GM19455 (cell line): ENCODE results near the gene MEI1.

Source experiments
- ATAC-seq: cut with Tn5 transposase; IDR thresholded peaks from one replicate; pipeline ENCODE4 v1.9.1; 2021; ENCODE audit not compliant: unreplicated experiment

The MEI1 gene

GRCh38 chr22:41781507-41781906 lies 82.2 kb downstream of the MEI1 start:
- peak; percentile 21 for ATAC-seq

- ATAC-seq, result no peak
These were observed 83.0 kb downstream of the MEI1 start for GRCh38 chr22:41782316-41782715.

- no peak for ATAC-seq
These were observed 83.4 kb downstream of the MEI1 start for GRCh38 chr22:41782751-41783150.

GRCh38 chr22:41787331-41787730 lies 88.0 kb downstream of the MEI1 start:
- no peak for ATAC-seq

GRCh38 chr22:41793871-41794270 lies 94.6 kb downstream of the MEI1 start:
- ATAC-seq, result no peak

- ATAC-seq, result no peak
These were observed 99.4 kb downstream of the MEI1 start for GRCh38 chr22:41798736-41799135.

DNA sequence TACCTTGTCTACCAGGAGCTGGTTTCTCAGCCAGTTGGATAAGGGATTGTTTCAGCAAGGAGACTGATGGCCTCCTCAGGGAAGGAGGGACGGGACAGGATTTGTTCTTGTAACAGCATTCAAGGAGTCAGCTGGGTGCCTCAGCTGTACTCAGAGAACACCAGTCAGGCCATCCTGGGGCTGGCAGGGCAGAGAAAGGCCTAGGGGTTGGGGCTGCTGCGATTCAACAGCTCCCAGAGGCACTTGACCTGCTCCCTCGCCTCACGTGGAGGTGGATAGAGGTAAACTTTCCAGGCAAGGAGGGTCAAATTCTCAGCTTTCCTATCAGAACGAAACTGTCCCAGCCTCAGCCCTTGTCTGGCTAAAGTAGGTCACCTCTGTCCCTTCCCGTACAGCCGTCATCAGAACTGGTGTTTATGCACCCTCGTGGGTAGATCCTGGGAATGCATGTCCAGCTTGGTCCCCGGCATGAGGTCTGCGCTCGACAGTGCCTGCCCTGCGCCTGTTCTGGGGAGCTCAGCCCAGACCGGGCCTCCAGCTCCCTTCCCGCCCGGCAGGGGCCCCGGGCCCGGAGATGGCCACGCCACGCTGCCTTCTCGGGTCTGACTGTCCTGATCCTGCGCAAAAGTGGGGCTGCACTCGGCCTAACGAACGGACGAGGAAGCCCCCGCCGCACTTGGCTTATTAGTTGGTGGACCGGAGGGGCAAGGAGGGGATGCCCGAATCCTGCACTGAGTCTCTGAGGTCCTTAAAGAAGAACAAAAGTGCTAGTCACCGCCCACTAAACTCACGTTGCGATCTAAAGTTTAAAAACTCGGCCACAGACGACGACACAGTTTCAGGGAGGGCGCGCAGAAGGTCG lies 100.4 kb downstream of the MEI1 start:
- ATAC-seq, result peak; percentile 36

DNA sequence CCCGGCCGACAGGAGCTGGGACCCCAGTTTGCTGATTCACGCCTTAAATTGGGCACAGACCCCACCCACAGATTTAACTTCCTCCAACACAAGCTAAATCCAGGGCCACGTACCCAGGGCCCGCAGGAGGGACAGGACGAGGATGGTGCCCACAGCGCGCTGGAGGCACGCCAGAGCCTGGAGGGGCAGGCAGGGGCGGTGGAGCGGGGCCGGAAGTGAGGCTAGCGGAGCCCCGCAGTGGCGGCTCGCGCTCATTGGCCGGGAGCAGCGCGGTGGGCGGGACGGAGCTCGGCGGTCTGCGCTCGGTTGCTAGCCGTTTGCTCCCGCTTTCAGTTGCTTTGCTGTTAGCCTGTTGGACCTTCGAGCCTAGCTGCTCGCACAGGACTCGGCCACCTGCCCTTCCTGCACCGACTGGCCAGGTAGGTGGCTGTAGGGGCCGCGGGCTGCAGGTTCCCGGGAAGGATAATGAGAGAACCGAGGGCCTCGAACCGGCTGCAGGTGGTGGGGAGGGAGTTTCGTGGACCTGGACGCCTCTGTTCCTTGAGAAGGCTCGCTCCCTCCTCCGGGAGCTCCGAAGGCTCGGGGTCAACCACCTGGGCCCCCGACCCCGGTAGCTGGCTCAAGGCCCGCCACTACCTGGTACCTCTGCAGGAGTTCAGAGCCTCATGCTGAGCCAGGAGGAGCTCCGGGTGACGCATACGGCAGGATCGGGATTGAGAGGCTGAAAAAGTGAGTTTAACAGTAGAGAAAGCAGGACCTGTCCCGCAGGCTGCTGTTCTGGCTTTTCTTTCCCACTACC lies 101.2 kb downstream of the MEI1 start, which contains the start of gene CCDC134:
TSS of gene CCDC134 (plus strand) at position 332 of the 799 bp plus-strand sequence. CDS start 8,212 bp downstream, outside the sequence.
- peak; percentile 88 for ATAC-seq

- no peak for ATAC-seq
These were observed 102.0 kb downstream of the MEI1 start for GRCh38 chr22:41801147-41801819.

DNA sequence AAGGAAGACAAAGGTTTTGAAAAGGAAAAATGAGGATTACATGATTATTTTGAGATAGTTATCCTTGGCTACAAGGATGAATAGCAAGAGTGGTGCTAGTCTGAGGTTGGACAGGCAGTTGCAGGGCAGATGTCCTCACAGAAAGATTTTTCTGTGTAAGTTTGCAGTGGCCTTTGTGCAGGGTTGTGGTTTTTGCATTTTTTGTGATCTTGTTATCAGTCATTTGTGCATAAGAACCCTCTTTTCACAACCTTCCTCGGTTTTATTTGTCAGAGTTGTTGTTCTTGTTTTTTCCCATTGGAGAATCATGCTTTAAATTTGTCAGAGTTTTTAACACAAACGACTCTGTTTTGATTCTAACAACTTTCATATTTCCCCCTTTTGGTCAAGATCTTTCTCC lies 102.6 kb downstream of the MEI1 start:
- no peak for ATAC-seq

DNA sequence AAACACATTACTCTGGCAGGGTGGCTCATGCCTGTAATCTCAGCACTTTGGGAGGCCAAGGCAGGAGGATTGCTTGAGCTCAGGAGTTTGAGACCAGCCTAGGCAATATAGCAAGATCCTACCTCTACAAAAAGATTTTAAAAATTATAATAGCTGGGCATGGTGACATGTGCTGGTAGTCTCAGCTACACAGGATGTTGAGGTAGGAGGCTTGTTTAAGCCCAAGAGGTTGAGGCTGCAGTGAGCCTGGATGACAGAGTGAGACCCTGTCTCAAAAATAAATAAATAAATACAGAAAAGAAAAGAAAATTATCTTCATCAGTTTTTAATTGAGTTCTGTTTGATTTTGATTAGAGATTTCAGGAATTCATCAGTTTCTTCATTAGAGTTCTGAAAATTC lies 106.3 kb downstream of the MEI1 start:
- no peak for ATAC-seq

DNA sequence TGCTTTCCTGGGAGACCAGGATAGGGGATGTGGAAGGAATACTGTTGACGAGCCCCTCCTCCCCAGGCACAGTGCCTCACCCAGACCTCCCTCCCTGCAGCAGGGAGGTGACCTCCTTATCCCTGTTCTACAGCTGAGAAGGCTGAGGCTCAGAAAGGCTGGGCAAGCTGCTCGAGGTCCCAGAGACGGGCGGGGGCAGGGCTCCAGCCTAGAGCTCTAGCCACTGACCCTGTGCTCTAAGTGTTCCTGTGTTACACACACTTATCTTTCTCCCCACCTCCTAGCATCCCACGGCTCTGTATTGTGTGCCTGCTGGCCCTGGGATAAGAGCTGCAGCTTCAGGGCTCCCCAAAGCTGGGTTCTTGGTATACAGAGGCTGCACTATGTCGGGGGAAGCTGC lies 109.1 kb downstream of the MEI1 start:
- ATAC-seq, result no peak

DNA sequence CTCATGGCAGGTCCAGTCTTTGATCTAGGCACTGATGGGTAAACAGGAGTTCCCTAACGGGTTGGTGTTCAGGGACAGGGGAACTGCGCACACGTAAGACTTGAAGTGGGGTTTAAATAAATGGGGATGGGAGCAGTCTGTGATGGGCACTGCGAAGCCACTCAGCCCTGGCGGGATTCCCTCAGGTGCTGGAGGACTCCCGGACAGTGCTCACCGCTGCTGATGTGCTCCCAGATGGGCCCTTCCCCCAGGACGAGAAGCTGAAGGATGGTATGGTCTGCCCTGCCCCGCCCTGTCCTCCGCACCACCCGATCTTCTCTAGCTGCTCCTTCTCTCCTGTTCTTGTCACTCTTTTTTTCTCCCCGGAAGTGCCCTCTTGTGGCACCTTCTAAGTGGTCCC lies 110.7 kb downstream of the MEI1 start:
- no peak for ATAC-seq

DNA sequence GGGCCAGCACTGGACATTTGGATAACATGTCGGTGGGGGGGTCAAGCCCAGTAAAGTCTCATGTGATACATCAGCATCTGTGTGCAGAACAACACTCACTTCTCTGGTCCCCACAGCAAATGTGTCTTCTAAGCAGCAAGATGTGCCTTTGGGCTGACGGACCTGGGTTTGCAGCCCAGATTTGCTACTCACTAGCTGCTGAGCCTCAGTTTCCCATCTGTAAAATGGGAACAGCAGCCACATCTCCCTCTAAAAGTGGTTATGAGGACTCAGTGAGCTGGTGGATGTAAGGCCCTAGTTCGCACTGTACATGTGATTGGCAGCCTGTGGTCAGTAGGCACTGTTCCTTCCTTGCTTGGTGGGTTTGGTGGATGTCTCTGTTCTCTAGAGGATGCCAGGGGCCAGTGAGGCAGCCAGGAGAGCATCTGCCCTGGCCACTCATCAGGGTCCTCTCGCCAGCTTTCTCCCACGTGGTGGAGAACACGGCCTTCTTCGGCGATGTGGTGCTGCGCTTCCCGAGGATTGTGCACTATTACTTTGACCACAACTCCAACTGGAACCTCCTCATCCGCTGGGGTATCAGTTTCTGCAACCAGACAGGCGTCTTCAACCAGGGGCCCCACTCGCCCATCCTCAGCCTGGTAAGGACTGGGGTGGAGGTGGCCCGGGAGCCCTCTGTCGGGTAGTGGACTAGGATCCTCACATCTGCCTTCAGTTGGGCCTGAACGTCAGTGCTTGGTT lies 113.7 kb downstream of the MEI1 start:
- no peak for ATAC-seq

DNA sequence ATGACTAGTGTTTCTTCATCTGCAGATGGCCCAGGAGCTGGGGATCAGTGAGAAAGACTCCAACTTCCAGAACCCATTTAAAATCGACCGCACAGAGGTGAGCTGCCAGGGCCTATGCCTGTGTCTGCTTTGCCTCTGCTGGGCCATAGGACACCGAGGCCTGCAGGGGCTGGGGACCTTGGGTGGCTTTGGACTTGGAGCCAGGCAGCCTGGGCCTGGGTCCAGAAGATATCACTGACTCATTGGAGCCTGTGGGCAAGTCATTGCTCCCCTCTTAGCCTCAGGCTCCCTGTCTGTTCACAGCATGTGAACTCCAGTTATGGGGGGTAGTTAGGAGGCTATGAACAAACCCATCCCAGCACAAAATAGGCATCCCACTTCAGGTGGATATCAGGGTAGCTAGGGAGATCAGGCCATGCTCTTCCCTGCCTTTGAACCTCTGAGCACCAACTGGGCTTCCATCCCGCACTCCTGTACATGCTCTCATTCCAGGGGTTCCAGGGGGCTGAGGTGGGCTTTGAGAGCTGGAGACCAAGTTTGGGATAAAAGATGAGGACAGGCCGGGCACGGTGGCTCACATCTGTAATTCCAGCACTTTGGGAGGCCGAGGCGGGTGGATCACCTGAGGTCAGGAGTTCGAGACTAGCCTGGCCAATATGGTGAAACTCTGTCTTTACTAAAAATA lies 114.6 kb downstream of the MEI1 start:
- ATAC-seq, result no peak

DNA sequence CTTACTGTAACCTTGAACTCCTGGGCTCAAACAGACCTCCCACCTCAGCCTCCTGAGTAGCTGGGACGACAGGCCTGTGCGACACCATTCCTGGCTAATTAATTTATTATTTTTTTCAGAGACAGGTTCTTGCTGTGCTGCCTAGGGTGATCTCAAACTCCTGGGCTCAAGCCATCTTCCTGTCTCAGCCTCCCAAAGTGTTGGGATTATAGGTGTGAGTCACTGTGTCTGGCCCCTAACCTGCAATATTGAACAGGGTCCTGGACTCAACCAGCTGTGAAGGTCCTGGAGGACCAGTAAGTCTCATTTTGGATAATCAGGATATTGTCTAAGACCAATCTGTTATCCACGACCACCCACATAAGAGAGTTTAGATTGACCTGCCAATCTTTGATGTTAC lies 116.4 kb downstream of the MEI1 start:
- ATAC-seq, result no peak

DNA sequence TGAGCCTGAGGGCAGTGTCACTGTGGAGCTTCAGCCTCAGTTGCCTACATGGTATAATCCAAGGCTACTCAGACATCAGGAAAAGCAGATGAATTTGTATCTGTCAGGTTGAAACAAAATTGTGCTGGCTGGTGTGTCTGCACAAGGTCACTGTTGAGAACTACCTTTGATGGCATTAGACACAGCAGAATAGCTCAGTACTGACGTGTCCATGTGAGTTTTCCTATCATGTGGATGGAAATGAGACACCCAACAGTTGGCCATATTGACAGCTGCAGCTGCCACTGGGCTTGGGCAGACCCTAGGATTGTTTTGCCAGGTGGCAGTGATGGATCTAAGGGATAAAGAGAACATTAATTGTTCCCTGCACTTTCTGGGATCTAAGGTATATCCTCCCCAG lies 116.9 kb downstream of the MEI1 start:
- no peak for ATAC-seq

GRCh38 chr22:41816871-41817270 lies 117.6 kb downstream of the MEI1 start:
- no peak for ATAC-seq

DNA sequence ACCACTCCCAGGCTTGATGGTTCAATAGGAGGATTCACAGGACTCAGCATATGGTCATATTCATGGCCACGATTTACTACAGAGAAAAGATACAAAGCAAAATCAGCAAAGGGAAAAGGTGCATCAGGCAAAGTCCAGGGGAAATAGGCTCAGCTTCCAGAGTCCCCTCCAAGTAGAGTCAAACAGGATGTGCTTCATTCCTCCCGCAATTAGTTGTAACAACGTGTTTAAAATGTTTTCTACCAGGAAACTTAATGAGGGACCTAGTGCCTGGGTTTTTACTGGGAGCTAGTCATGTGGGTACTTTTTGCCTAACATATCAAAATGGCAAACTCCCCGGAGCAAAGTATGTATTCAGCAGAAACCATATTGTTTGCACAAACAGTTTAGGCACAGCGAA lies 118.7 kb downstream of the MEI1 start:
- no peak for ATAC-seq

GRCh38 chr22:41818596-41818995 lies 119.3 kb downstream of the MEI1 start:
- no peak for ATAC-seq
